Effector memory CD8-positive, alpha-beta T cell (primary cell): Measurements from ENCODE around the gene DUOX1.
A peak's percentile ranks its signal among the peaks of the same experiment; 100 is the strongest.

Experiments
- ATAC-seq: fragments of 150-1000 bp; cut with Tn5 transposase; replicated peaks from 2 replicates; pipeline ENCODE4 v1.10.0; 2021; ENCODE audit warnings: mild to moderate bottlenecking, moderate library complexity
- DNase-seq, 3 experiments: peaks; one replicate each; pipeline ENCODE4 v3.0.0; 2021
- H3K27ac Mint-ChIP-seq, 2 donors: one replicate each; pipeline ENCODE4 v1.8.0; 2022; ENCODE audit warnings: mild to moderate bottlenecking in 2 of 2, mixed read lengths in 2 of 2, moderate library complexity in 2 of 2
- H3K27me3 Mint-ChIP-seq, 2 donors: one replicate each; pipeline ENCODE4 v1.8.0; 2022; ENCODE audit warnings: mixed read lengths in 2 of 2
- H3K36me3 Mint-ChIP-seq: one replicate; pipeline ENCODE4 v1.8.0; 2022; ENCODE audit warnings: mild to moderate bottlenecking, moderate library complexity, mixed read lengths; ENCODE audit not compliant: insufficient read depth
- H3K4me1 Mint-ChIP-seq, 2 donors: one replicate each; pipeline ENCODE4 v1.8.0; 2022; ENCODE audit warnings: low read depth in 2 of 2, mixed read lengths in 2 of 2
- H3K4me3 Mint-ChIP-seq, 2 donors: one replicate each; pipeline ENCODE4 v1.8.0; 2022; ENCODE audit warnings: mild to moderate bottlenecking in 2 of 2, mixed read lengths in 2 of 2, moderate library complexity in 2 of 2
- H3K9me3 Mint-ChIP-seq, 2 donors: one replicate each; pipeline ENCODE4 v1.8.0; 2022; ENCODE audit warnings: mixed read lengths in 2 of 2

The DUOX1 gene

DNA sequence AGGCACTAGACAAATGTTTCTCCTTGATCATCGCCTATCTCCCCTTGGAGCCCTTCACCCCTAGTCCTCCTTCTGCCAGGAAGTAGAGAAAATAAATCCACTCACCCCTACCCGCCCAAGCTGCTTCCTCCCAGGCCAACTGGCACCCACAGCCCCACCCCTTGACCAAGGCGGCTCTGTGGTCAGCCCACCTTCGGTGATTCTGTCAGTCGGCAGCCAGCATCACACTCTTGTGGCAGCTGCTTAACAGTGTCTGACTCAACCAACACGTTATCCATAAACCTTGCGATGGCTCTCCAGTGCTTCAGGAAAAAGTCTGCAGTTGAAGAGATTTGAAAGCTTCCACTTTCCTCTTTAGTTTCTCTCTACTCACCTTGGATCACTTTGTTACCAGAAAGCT is 50.4 kb downstream of the DUOX1 start:
- peak; percentile 79 for ATAC-seq
- Mint-ChIP-seq H3K27ac (peak overlapping the region; percentile 6 to 9), H3K4me1 (peaks cover 10 to 15% of the 10 kb centered on the region in 2 donors), H3K27me3 (no peaks in the 10 kb centered on the region), H3K36me3 (no peaks in the 10 kb centered on the region), H3K9me3 (no peaks in the 10 kb centered on the region), H3K4me3 (peak overlapping the region; percentile 20 to 40)
- peak in 1 of 3 experiments; percentile 21 for DNase-seq

GRCh38 chr15:45180648-45181436 is 51.0 kb downstream of the DUOX1 start:
- H3K9me3 Mint-ChIP-seq = no peaks in the 10 kb centered on the region
- H3K36me3 Mint-ChIP-seq = no peaks in the 10 kb centered on the region
- no peak for DNase-seq
- ATAC-seq = peak; percentile 4
- peak overlapping the region; percentile 20 to 40 for H3K4me3 Mint-ChIP-seq
- H3K27ac Mint-ChIP-seq = peak overlapping the region in 1 of 2 donors; percentile 9
- no peaks in the 10 kb centered on the region for H3K27me3 Mint-ChIP-seq
- H3K4me1 Mint-ChIP-seq = peaks cover 11 to 15% of the 10 kb centered on the region in 2 donors

DNA sequence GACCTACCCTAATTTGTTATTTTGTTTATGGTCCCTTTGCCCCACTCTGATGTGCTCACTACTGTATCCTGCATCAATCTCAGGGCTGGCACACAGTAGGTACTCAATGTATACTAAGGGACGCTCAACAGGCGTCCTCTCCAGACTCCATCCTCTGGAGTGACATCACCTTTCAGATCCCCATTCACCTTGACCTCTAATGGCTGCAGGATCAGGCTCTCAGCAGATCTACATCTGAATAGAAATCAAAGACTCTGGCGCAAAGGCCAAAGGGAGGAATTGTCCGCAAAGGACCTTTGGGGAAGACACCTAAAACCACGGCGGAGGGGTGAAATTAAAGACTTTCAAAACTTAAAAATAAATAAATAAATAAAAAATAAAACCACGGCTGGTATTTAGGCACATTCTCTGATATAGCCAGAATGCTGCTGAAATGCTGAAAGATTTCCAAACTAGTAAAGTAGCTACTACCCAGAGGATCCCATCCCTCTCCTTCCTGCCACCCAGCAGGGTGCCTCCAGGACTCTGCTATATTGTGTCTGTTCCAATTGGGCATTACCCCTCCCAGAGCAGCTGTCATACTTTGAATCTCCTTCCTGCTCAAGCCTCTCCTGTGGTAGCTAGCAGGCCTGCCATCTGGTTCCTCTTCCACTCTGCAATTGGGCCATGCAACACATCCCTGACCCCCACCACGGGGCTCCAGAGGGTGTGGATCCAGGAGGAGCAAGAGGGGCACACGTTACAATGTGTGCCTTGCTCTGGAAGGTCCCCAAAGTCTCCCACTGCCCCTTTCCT is 51.9 kb downstream of the DUOX1 start:
- Mint-ChIP-seq H3K27me3 (no peaks in the 10 kb centered on the region), H3K36me3 (no peaks in the 10 kb centered on the region), H3K9me3 (no peaks in the 10 kb centered on the region), H3K27ac (peak overlapping the region in 1 of 2 donors; percentile 41), H3K4me1 (peaks cover 15 to 16% of the 10 kb centered on the region in 2 donors), H3K4me3 (no peak overlapping the region)
- ATAC-seq (no peak), DNase-seq (no peak)

DNA sequence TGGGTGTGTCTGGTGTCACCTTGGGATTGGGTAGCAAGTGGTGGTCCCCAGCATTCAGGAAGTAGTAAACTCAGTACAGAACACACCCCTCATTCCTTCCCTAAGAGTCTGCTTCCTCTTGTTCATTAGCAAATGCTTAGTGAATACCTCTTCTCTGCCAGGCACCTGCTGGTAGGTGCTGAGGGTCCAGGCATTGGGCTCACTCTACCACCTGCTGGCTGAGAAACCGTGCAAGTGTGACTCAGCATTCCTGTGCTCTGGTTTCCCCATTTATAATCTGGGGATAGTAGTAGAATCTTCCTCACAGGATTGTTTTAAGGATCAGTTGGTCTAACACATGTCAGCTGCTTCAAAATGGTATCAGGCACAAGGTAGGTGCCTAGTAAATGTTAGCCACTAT is 53.2 kb downstream of the DUOX1 start:
- Mint-ChIP-seq H3K27ac (no peak overlapping the region), H3K4me1 (peaks cover 20 to 22% of the 10 kb centered on the region in 2 donors)
- no peak for ATAC-seq

DNA sequence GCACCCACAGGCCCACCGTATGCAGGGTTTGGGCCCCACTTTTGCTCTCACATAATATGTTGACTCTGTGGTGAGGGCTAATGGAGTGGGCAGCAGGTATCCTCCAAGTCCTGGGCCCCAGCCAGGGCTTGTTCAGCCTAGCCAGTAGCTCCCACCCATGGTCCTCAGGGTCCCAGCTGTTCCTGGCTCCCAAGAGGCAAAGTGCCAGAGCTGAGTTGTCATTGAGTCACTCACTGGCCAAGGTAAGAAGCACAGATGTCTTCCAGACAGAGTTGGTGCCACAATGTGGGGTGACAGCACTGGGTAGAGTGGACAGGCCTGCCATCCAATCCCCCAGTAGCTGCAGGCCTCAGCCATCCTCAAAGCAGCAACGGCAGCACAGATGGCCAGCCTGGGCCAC is 53.7 kb downstream of the DUOX1 start:
- Mint-ChIP-seq H3K27ac (no peak overlapping the region), H3K4me3 (no peak overlapping the region), H3K36me3 (no peaks in the 10 kb centered on the region), H3K9me3 (no peaks in the 10 kb centered on the region), H3K4me1 (peaks cover 26 to 27% of the 10 kb centered on the region in 2 donors), H3K27me3 (peaks cover 3 to 5% of the 10 kb centered on the region in 2 donors)
- ATAC-seq (no peak), DNase-seq (no peak)

More for the DNA sequence above, 53.2 kb downstream of the DUOX1 start:
- H3K36me3 Mint-ChIP-seq = no peaks in the 10 kb centered on the region
- no peak for DNase-seq
- no peaks in the 10 kb centered on the region for H3K27me3 Mint-ChIP-seq
- no peak overlapping the region for H3K4me3 Mint-ChIP-seq
- no peaks in the 10 kb centered on the region for H3K9me3 Mint-ChIP-seq

DNA sequence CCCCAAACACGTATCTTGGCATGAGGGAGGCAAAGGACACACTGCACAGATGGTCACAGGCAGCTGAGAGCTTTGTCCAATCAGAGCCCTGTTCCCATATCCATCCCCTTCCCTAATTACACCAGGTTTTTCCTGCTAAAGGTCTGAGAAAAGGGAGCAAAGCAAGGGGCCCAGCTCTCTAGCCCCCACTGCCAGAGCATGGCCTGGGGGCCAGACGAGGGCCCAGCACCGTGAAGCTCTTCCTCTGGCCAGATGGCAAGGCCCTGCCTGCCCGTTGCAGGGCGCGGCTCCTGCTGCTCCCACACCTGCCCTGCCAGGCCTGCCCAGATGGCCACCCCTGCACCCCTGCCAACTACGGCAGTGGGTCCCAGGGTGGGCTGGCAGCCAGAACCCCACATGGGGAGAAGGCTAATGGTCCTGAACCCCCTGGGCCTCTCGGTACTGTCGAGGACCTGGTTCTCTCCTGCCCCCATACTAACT is 54.8 kb downstream of the DUOX1 start:
- Mint-ChIP-seq H3K4me1 (peaks cover 27 to 30% of the 10 kb centered on the region in 2 donors), H3K4me3 (no peak overlapping the region), H3K27ac (no peak overlapping the region), H3K9me3 (no peaks in the 10 kb centered on the region), H3K27me3 (peaks cover 6% of the 10 kb centered on the region in 2 donors), H3K36me3 (no peaks in the 10 kb centered on the region)
- DNase-seq (no peak), ATAC-seq (no peak)

GRCh38 chr15:45185069-45185779 is 55.4 kb downstream of the DUOX1 start:
- Mint-ChIP-seq H3K4me1 (peaks cover 23 to 24% of the 10 kb centered on the region in 2 donors), H3K4me3 (peak overlapping the region; percentile 80 to 88), H3K36me3 (no peaks in the 10 kb centered on the region), H3K27me3 (peaks cover 6 to 11% of the 10 kb centered on the region in 2 donors), H3K27ac (no peak overlapping the region), H3K9me3 (no peaks in the 10 kb centered on the region)
- DNase-seq (no peak), ATAC-seq (no peak)

GRCh38 chr15:45185903-45186770 is 56.3 kb downstream of the DUOX1 start:
- Mint-ChIP-seq H3K36me3 (no peaks in the 10 kb centered on the region), H3K9me3 (no peaks in the 10 kb centered on the region), H3K4me1 (peaks cover 18 to 19% of the 10 kb centered on the region in 2 donors), H3K4me3 (peak overlapping the region; percentile 80 to 88), H3K27me3 (peaks cover 6 to 15% of the 10 kb centered on the region in 2 donors), H3K27ac (peak overlapping the region in 1 of 2 donors; percentile 79)
- ATAC-seq (no peak), DNase-seq (no peak)

GRCh38 chr15:45186771-45187577 is 57.2 kb downstream of the DUOX1 start:
- peaks cover 17 to 18% of the 10 kb centered on the region in 2 donors for H3K4me1 Mint-ChIP-seq

DNA sequence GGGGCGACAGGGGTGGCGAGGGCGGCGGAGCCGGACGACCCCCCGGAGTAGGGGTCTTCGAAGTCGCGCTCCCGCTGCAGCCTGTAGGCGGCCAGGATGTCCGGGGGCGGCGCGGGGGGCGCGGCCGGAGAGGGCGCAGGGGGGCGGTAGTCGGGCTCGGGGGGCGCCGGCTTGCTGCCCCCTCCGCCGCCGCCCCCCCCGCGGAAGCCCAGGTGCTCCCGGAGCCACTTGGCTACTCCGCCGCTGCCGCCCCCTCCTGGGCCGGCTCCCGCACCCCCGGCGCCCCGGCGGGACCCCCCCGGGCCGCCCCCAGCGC is 57.7 kb downstream of the DUOX1 start:
- Mint-ChIP-seq H3K9me3 (no peaks in the 10 kb centered on the region), H3K4me1 (peaks cover 15 to 18% of the 10 kb centered on the region in 2 donors), H3K27ac (no peak overlapping the region), H3K27me3 (peaks cover 6 to 15% of the 10 kb centered on the region in 2 donors), H3K36me3 (no peaks in the 10 kb centered on the region), H3K4me3 (peak overlapping the region in 1 of 2 donors; percentile 90)
- no peak for DNase-seq
- ATAC-seq = no peak

More at GRCh38 chr15:45186771-45187577, 57.2 kb downstream of the DUOX1 start:
- Mint-ChIP-seq H3K27me3 (peaks cover 6 to 15% of the 10 kb centered on the region in 2 donors), H3K36me3 (no peaks in the 10 kb centered on the region), H3K4me3 (peak overlapping the region; percentile 80 to 88), H3K27ac (peak overlapping the region; percentile 58 to 79), H3K9me3 (no peaks in the 10 kb centered on the region)
- ATAC-seq (peak; percentile 5), DNase-seq (no peak)

- Mint-ChIP-seq H3K27me3 (peaks cover 10 to 22% of the 10 kb centered on the region in 2 donors), H3K27ac (peak within 1 kb of the TSS; percentile 80 to 97), H3K4me1 (peaks cover 15 to 18% of the 10 kb centered on the region in 2 donors), H3K4me3 (peak within 1 kb of the TSS; percentile 90 to 99), H3K36me3 (no peaks in the 10 kb centered on the region), H3K9me3 (no peaks in the 10 kb centered on the region)
- DNase-seq = peak; percentile 22 to 34 (median 32)
- ATAC-seq = peak; percentile 79
Measured at GRCh38 chr15:45187894-45188830, 58.4 kb downstream of the DUOX1 start, which contains the start of gene SHF. Gene SHF, minus strand, starts transcription at chr15:45187966. Its CDS starts 15 bp downstream, at chr15:45187951.
